Neural cell (in vitro differentiated cells): ENCODE data around the gene SPAM1. TPM values are rescaled to one million over a fixed set of nuclear protein-coding genes. Genes with fewer than 3 reads are reported as not detected.

Experiments used
- H2AFZ ChIP-seq: fragments of 200-600, 300-800 bp; sonication (generic), shearing (Covaris generic); 2 replicates; pipeline ENCODE4 v1.6.0; 2014; ENCODE audit warnings: low read depth, mild to moderate bottlenecking, antibody characterized with exemption, low read length, moderate library complexity
- H3F3A ChIP-seq: fragments of 200-600 bp; shearing (Covaris generic); 2 replicates; pipeline ENCODE4 v1.6.1; 2016; ENCODE audit warnings: mild to moderate bottlenecking, moderate library complexity, mixed read lengths, antibody characterized with exemption, low read length; ENCODE audit not compliant: insufficient read depth, poor library complexity, severe bottlenecking
- H3K27ac ChIP-seq: fragments of 200-600, 300-800 bp; sonication (generic), shearing (Covaris generic); 2 replicates; pipeline ENCODE4 v1.5.1; 2014; ENCODE audit warnings: mild to moderate bottlenecking, low read length, moderate library complexity
- H3K27me3 ChIP-seq: fragments of 300-800, 200-600 bp; sonication (generic), shearing (Covaris generic); 2 replicates; pipeline ENCODE4 v1.6.0; 2014; ENCODE audit warnings: mild to moderate bottlenecking, low read depth, low read length, moderate library complexity; ENCODE audit not compliant: insufficient read depth
- H3K36me3 ChIP-seq: fragments of 300-800, 200-600 bp; sonication (generic), shearing (Covaris generic); 2 replicates; pipeline ENCODE4 v1.5.1; 2014; ENCODE audit warnings: mild to moderate bottlenecking, antibody characterized with exemption, low read length, moderate library complexity; ENCODE audit not compliant: insufficient read depth
- H3K4me2 ChIP-seq: fragments of 300-800, 200-600 bp; sonication (generic), shearing (Covaris generic); 2 replicates; pipeline ENCODE4 v1.6.0; 2014; ENCODE audit warnings: mild to moderate bottlenecking, low read length
- H3K4me3 ChIP-seq: fragments of 300-800, 200-600 bp; sonication (generic), shearing (Covaris generic); 2 replicates; pipeline ENCODE4 v1.5.1; 2014; ENCODE audit warnings: mild to moderate bottlenecking, low read length, moderate library complexity
- H3K79me2 ChIP-seq: fragments of 200-600 bp; shearing (Covaris generic); replicated peaks from 2 replicates; pipeline ENCODE4 v1.6.0; 2014; ENCODE audit warnings: mild to moderate bottlenecking, low read length, moderate library complexity; ENCODE audit not compliant: insufficient read depth
- H3K9ac ChIP-seq: fragments of 300-800, 200-600 bp; sonication (generic), shearing (Covaris generic); 2 replicates; pipeline ENCODE4 v1.6.1; 2016; ENCODE audit warnings: mild to moderate bottlenecking, low read length, mixed read lengths
- H3K9me2 ChIP-seq: fragments of 200-600 bp; shearing (Covaris generic); 2 replicates; pipeline ENCODE4 v1.6.1; 2016; ENCODE audit warnings: mild to moderate bottlenecking, low read length, mixed read lengths; ENCODE audit not compliant: insufficient read depth
- H3K9me3 ChIP-seq: fragments of 200-600, 300-800 bp; sonication (generic), shearing (Covaris generic); 2 replicates; pipeline ENCODE4 v1.6.1; 2016; ENCODE audit warnings: mild to moderate bottlenecking, mixed run types, low read length, moderate library complexity, mixed read lengths
- H4K20me1 ChIP-seq: fragments of 200-600 bp; shearing (Covaris generic); 2 replicates; pipeline ENCODE4 v1.6.1; 2016; ENCODE audit warnings: mild to moderate bottlenecking, mixed run types; ENCODE audit not compliant: insufficient read depth
- EP300 ChIP-seq: fragments of 450-650 bp; conservative IDR thresholded peaks from 2 replicates; pipeline ENCODE4 v1.6.1; 2014; ENCODE audit warnings: antibody characterized with exemption, mild to moderate bottlenecking, moderate library complexity; ENCODE audit not compliant: poor library complexity, severe bottlenecking
- MXI1 ChIP-seq: fragments of 450-650 bp; conservative IDR thresholded peaks from 2 replicates; pipeline ENCODE4 v1.6.1; 2014; ENCODE audit warnings: antibody characterized with exemption, mild to moderate bottlenecking; ENCODE audit not compliant: poor library complexity, severe bottlenecking
- POLR2AphosphoS5 ChIP-seq: IDR thresholded peaks from 2 replicates; pipeline ENCODE4 v1.6.1; 2012
- RAD21 ChIP-seq: fragments of 450-650 bp; conservative IDR thresholded peaks from 2 replicates; pipeline ENCODE4 v1.6.1; 2014; ENCODE audit warnings: antibody characterized with exemption, mild to moderate bottlenecking, moderate library complexity
- SMC3 ChIP-seq: fragments of 450-650 bp; conservative IDR thresholded peaks from 2 replicates; pipeline ENCODE4 v1.6.1; 2014; ENCODE audit warnings: antibody characterized with exemption, mild to moderate bottlenecking, moderate library complexity; ENCODE audit not compliant: poor library complexity
- TAF1 ChIP-seq: IDR thresholded peaks from 2 replicates; pipeline ENCODE4 v1.6.1; 2012; ENCODE audit warnings: low read depth
- polyA plus RNA-seq: library from polyadenylated mRNA; depleted of rRNA; stranded (reverse); fragments of >200 nt; gene quantifications from 2 replicates; pipeline ENCODE4 v1.2.3, GENCODE V29; 2014
- TF ChIP-seq, protein P1 (sequence below): IDR thresholded peaks from 2 replicates; pipeline ENCODE4 v1.6.1; 2012; ENCODE audit warnings: borderline replicate concordance
- TF ChIP-seq, protein P2 (sequence below): fragments of 450-650 bp; IDR thresholded peaks from 2 replicates; pipeline ENCODE4 v1.5.1; 2014; ENCODE audit warnings: antibody characterized with exemption, mild to moderate bottlenecking, moderate library complexity; ENCODE audit not compliant: poor library complexity, severe bottlenecking

Gene SPAM1
- polyA plus RNA-seq, 1 donor from 2014 or later, result not detected

DNA sequence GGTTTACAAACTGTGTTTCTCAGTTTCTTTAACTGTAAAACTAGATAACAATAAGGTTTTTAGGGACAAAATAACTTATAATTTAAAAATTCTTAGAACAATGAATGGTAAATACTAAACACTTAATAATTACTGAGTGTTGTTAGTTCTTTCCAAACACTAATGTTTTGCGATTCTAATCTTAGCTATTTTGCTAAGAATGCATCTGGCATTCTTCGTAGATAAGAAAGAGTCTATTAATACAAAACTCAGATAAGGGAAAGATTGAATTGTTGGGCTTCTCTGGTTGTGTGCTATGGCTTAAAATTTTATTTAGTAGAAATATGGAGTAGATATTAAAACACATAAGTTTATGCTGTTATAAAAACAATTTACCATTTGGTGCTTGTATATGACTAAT is 62.4 kb downstream of the SPAM1 start:
- H3K79me2 ChIP-seq, result no peaks in the 10 kb centered on the region
- H2AFZ ChIP-seq, result no peak overlapping the region
- H3K9me3 ChIP-seq, result no peaks in the 10 kb centered on the region
- H3K4me2 ChIP-seq, result no peak overlapping the region
- TF ChIP-seq, protein P1, sequence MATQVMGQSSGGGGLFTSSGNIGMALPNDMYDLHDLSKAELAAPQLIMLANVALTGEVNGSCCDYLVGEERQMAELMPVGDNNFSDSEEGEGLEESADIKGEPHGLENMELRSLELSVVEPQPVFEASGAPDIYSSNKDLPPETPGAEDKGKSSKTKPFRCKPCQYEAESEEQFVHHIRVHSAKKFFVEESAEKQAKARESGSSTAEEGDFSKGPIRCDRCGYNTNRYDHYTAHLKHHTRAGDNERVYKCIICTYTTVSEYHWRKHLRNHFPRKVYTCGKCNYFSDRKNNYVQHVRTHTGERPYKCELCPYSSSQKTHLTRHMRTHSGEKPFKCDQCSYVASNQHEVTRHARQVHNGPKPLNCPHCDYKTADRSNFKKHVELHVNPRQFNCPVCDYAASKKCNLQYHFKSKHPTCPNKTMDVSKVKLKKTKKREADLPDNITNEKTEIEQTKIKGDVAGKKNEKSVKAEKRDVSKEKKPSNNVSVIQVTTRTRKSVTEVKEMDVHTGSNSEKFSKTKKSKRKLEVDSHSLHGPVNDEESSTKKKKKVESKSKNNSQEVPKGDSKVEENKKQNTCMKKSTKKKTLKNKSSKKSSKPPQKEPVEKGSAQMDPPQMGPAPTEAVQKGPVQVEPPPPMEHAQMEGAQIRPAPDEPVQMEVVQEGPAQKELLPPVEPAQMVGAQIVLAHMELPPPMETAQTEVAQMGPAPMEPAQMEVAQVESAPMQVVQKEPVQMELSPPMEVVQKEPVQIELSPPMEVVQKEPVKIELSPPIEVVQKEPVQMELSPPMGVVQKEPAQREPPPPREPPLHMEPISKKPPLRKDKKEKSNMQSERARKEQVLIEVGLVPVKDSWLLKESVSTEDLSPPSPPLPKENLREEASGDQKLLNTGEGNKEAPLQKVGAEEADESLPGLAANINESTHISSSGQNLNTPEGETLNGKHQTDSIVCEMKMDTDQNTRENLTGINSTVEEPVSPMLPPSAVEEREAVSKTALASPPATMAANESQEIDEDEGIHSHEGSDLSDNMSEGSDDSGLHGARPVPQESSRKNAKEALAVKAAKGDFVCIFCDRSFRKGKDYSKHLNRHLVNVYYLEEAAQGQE, result no peak
- TF ChIP-seq RAD21, result no peak
- H3K27me3 ChIP-seq, result no peaks in the 10 kb centered on the region
- H3K4me3 ChIP-seq, result no peak overlapping the region
- no peaks in the 10 kb centered on the region for H4K20me1 ChIP-seq
- H3K9me2 ChIP-seq, result no peaks in the 10 kb centered on the region
- H3K9ac ChIP-seq, result no peak overlapping the region
- H3K36me3 ChIP-seq, result no peaks in the 10 kb centered on the region
- no peaks in the 10 kb centered on the region for H3F3A ChIP-seq
- no peak overlapping the region for H3K27ac ChIP-seq

DNA sequence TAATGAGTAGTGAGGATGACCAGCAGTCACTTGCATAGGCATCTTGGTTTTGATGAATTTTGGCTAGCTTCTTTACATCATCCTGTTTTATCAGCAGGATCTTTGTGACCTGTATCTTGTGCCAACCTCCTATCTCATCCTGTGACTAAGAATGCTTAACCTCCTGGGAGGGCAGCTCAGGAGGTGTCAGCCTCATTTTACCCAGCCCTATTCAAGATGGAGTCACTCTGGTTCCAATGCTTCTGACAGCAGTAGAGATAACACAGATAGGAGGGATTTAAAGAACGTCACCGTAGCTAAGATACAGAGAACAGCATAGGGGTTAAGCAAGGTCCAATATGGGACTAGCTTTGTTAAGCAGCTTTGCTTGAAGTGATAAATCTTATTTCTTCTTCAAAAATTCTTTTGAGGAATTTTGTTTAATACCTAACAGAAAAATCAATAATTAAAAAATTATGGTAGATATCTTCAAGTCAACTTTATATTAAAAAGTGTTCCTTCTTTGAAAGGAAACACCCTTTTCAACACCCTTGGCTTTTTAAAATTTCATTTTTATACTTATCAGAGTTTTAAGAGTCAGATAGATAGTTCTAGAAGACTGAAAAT is 68.0 kb downstream of the SPAM1 start:
- no peaks in the 10 kb centered on the region for H3K27me3 ChIP-seq
- H3F3A ChIP-seq, result no peaks in the 10 kb centered on the region
- H2AFZ ChIP-seq, result no peak overlapping the region
- no peak overlapping the region for H3K4me3 ChIP-seq
- TF ChIP-seq, protein P1, result no peak
- TF ChIP-seq MXI1 (no peak), EP300 (no peak), RAD21 (no peak), POLR2AphosphoS5 (no peak), SMC3 (no peak), TAF1 (no peak)
- TF ChIP-seq, protein P2, sequence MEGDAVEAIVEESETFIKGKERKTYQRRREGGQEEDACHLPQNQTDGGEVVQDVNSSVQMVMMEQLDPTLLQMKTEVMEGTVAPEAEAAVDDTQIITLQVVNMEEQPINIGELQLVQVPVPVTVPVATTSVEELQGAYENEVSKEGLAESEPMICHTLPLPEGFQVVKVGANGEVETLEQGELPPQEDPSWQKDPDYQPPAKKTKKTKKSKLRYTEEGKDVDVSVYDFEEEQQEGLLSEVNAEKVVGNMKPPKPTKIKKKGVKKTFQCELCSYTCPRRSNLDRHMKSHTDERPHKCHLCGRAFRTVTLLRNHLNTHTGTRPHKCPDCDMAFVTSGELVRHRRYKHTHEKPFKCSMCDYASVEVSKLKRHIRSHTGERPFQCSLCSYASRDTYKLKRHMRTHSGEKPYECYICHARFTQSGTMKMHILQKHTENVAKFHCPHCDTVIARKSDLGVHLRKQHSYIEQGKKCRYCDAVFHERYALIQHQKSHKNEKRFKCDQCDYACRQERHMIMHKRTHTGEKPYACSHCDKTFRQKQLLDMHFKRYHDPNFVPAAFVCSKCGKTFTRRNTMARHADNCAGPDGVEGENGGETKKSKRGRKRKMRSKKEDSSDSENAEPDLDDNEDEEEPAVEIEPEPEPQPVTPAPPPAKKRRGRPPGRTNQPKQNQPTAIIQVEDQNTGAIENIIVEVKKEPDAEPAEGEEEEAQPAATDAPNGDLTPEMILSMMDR, result no peak
- no peak overlapping the region for H3K27ac ChIP-seq
- no peaks in the 10 kb centered on the region for H3K9me3 ChIP-seq
- H4K20me1 ChIP-seq, result no peaks in the 10 kb centered on the region
- no peaks in the 10 kb centered on the region for H3K36me3 ChIP-seq
- H3K9ac ChIP-seq, result no peak overlapping the region
- no peak overlapping the region for H3K4me2 ChIP-seq
- no peaks in the 10 kb centered on the region for H3K79me2 ChIP-seq
- no peaks in the 10 kb centered on the region for H3K9me2 ChIP-seq
